Erythroblast (primary cell): Measurements from ENCODE around the gene DENR.

Experiments used
- GATA1 ChIP-seq: IDR thresholded peaks from 2 replicates; pipeline ENCODE4 v1.6.1; 2011; ENCODE audit warnings: low read depth, mild to moderate bottlenecking, control low read depth, low read length, moderate library complexity
- POLR2A ChIP-seq: IDR thresholded peaks from 2 replicates; pipeline ENCODE4 v1.6.1; 2011; ENCODE audit warnings: mild to moderate bottlenecking, low read length

DNA sequence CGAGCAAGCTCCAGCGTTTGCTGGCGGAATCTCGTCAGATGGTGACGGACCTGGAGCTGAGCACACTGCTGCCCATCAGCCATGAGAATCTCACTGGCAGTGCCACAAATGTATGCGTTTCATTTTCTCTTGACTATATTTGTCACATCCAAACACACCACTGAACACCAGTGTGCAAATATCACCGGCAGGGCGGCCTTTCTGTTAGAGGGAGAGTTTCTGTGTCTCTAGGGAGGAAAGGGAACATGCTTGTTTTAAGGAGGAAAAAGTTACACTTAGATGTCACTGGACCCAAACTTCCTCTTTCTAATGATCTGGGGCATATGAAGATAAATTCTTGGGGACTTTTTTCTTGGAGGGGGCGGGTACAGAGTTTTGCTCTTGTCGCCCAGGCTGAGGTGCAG is 60.7 kb downstream of the DENR start:
- TF ChIP-seq POLR2A = no peak
- TF ChIP-seq GATA1 = no peak
